Measurements from ENCODE around the gene KIF20B. TPM values are rescaled to one million over a fixed set of nuclear protein-coding genes. Genes with fewer than 3 reads are reported as not detected.
"Not testable (repeated sequence)": the region's sequence is repeated elsewhere in the genome, so short reads cannot be mapped to it uniquely, and the experiment has no call there.

Gene KIF20B
- total RNA-seq, 1 experiment from 2014 or later: 50.2 TPM

- no peak for ATAC-seq
Measured at GRCh38 chr10:89755374-89755773, 54.0 kb downstream of the KIF20B start.

GRCh38 chr10:89759531-89759930 lies 58.1 kb downstream of the KIF20B start:
- no peak overlapping the region for H3K4me2 ChIP-seq (ENCODE audit: low read length)
- TF ChIP-seq FOSL1 (IDR thresholded peaks at IDR 0.05; ENCODE audit: low read depth): no peak
- no peak for TF ChIP-seq ELF1 (IDR thresholded peaks at IDR 0.05; ENCODE audit: borderline replicate concordance, low read depth)
- POLR2A ChIA-PET: no interaction called here
- RAD21 ChIA-PET (ENCODE audit: low non-redundant PET in 1 of 2, low total read pairs in 2 of 2, uncharacterized antibody in 2 of 2, unreplicated experiment in 2 of 2): no interaction called here
- intact Hi-C loops (cut with micrococcal nuclease): no loop called here
- no peak overlapping the region for H3K4me3 ChIP-seq (replicated peaks in 1 of 2; ENCODE audit: low read depth in 1 of 2, low read length in 2 of 2)
- H3K27me3 ChIP-seq (ENCODE audit: insufficient read depth, low read length): no peaks in the 10 kb centered on the region
- H4K20me1 ChIP-seq (ENCODE audit: insufficient read depth): no peaks in the 10 kb centered on the region
- peaks cover 30% of the 10 kb centered on the region for H3K79me2 ChIP-seq (ENCODE audit: insufficient read depth, low read length)
- no peaks in the 10 kb centered on the region for H3K9me3 ChIP-seq (ENCODE audit: control insufficient read depth in 1 of 2, insufficient read depth in 1 of 2, low read depth in 1 of 2, low read length in 2 of 2)
- H3K9me2 ChIP-seq (ENCODE audit: insufficient read depth): no peaks in the 10 kb centered on the region
- no peak overlapping the region for H3K9ac ChIP-seq (ENCODE audit: low read length)
- no peak overlapping the region for H2AFZ ChIP-seq (ENCODE audit: low read depth, low read length, poor library complexity, severe bottlenecking)
- H3K27ac ChIP-seq (ENCODE audit: low read depth, low read length): no peak overlapping the region
- CTCF ChIA-PET: no interaction called here
- no peak for ATAC-seq
- H3K4me1 ChIP-seq (ENCODE audit: control insufficient read depth in 1 of 2, insufficient read depth in 2 of 2, low read length in 2 of 2): no peaks in the 10 kb centered on the region
- no TSS peak for BruUV-seq (replicated peaks)
- H3K36me3 ChIP-seq (ENCODE audit: control insufficient read depth in 1 of 2, insufficient read depth in 2 of 2, low read length in 2 of 2): peaks cover 22 to 42% of the 10 kb centered on the region in 2 experiments
- DNase-seq (ENCODE audit: low read depth, low spot score): no peak

More at GRCh38 chr10:89755374-89755773, 54.0 kb downstream of the KIF20B start:
- no TSS peak for BruUV-seq (replicated peaks)
- no peak overlapping the region for H3K4me2 ChIP-seq (ENCODE audit: low read length)
- DNase-seq (ENCODE audit: low read depth, low spot score): no peak
- ChIA-PET POLR2A (no interaction called here), CTCF (no interaction called here), RAD21 (ENCODE audit: low non-redundant PET in 1 of 2, low total read pairs in 2 of 2, uncharacterized antibody in 2 of 2, unreplicated experiment in 2 of 2) (no interaction called here)
- no peaks in the 10 kb centered on the region for H3K4me1 ChIP-seq (ENCODE audit: control insufficient read depth in 1 of 2, insufficient read depth in 2 of 2, low read length in 2 of 2)
- H3K27me3 ChIP-seq (ENCODE audit: insufficient read depth, low read length): no peaks in the 10 kb centered on the region
- no peaks in the 10 kb centered on the region; the same call in 1 of the 2 replicates for H4K20me1 ChIP-seq (ENCODE audit: insufficient read depth)
- no peaks in the 10 kb centered on the region for H3K9me3 ChIP-seq (ENCODE audit: control insufficient read depth in 1 of 2, insufficient read depth in 1 of 2, low read depth in 1 of 2, low read length in 2 of 2)
- intact Hi-C loops (cut with micrococcal nuclease): no loop called here
- peaks cover 18% of the 10 kb centered on the region; the same call in 1 of the 2 replicates for H3K79me2 ChIP-seq (ENCODE audit: insufficient read depth, low read length)
- peaks cover 22 to 24% of the 10 kb centered on the region in 2 experiments; a peak in 3 of 4 replicates for H3K36me3 ChIP-seq (ENCODE audit: control insufficient read depth in 1 of 2, insufficient read depth in 2 of 2, low read length in 2 of 2)
- H2AFZ ChIP-seq (ENCODE audit: low read depth, low read length, poor library complexity, severe bottlenecking): no peak overlapping the region
- no peaks in the 10 kb centered on the region for H3K9me2 ChIP-seq (ENCODE audit: insufficient read depth)
- H3K4me3 ChIP-seq (replicated peaks in 1 of 2; ENCODE audit: low read depth in 1 of 2, low read length in 2 of 2): no peak overlapping the region
- TF ChIP-seq SIN3A (IDR thresholded peaks at IDR 0.05; ENCODE audit: low read depth) (no peak), SRF (IDR thresholded peaks at IDR 0.05; ENCODE audit: low read depth) (no peak)
- no peak overlapping the region for H3K9ac ChIP-seq (ENCODE audit: low read length)
- H3K27ac ChIP-seq (ENCODE audit: low read depth, low read length): no peak overlapping the region

GRCh38 chr10:89763671-89764070 lies 62.3 kb downstream of the KIF20B start:
- H3K27ac ChIP-seq (ENCODE audit: low read depth, low read length); POLR2A ChIA-PET; DNase-seq (ENCODE audit: low read depth, low spot score); ATAC-seq; H3K27me3 ChIP-seq (ENCODE audit: insufficient read depth, low read length); BruUV-seq (replicated peaks); CTCF ChIA-PET; H3K4me2 ChIP-seq (ENCODE audit: low read length); H3K9me2 ChIP-seq (ENCODE audit: insufficient read depth); intact Hi-C loops (cut with micrococcal nuclease); H3K4me1 ChIP-seq (ENCODE audit: control insufficient read depth in 1 of 2, insufficient read depth in 2 of 2, low read length in 2 of 2); H3K4me3 ChIP-seq (replicated peaks in 1 of 2; ENCODE audit: low read depth in 1 of 2, low read length in 2 of 2); H3K9ac ChIP-seq (ENCODE audit: low read length); H4K20me1 ChIP-seq (ENCODE audit: insufficient read depth); RAD21 ChIA-PET (ENCODE audit: low non-redundant PET in 1 of 2, low total read pairs in 2 of 2, uncharacterized antibody in 2 of 2, unreplicated experiment in 2 of 2); H2AFZ ChIP-seq (ENCODE audit: low read depth, low read length, poor library complexity, severe bottlenecking); H3K9me3 ChIP-seq (ENCODE audit: control insufficient read depth in 1 of 2, insufficient read depth in 1 of 2, low read depth in 1 of 2, low read length in 2 of 2): not testable (repeated sequence)
- Histone ChIP-seq H3K79me2 (ENCODE audit: insufficient read depth, low read length) (peaks cover 13% of the 10 kb centered on the region), H3K36me3 (ENCODE audit: control insufficient read depth in 1 of 2, insufficient read depth in 2 of 2, low read length in 2 of 2) (peaks cover 26 to 47% of the 10 kb centered on the region in 2 experiments)
